Erythroblast (primary cell): ENCODE measurements around the gene HOXA6.

Experiments used
- GATA1 ChIP-seq: IDR thresholded peaks from 2 replicates; pipeline ENCODE4 v1.6.1; 2011; ENCODE audit warnings: low read depth, mild to moderate bottlenecking, control low read depth, low read length, moderate library complexity
- POLR2A ChIP-seq: IDR thresholded peaks from 2 replicates; pipeline ENCODE4 v1.6.1; 2011; ENCODE audit warnings: mild to moderate bottlenecking, low read length

GRCh38 chr7:27129729-27130539 lies 17.6 kb downstream of the HOXA6 start:
- TF ChIP-seq POLR2A (no peak), GATA1 (no peak)
